CD4-positive, alpha-beta T cell treated with Interleukin-15 for 1 hour (primary cell): ENCODE data around the gene DAAM1.

Source experiments
- DNase-seq: peaks from one replicate; pipeline ENCODE4 v3.0.0-alpha.2; 2020

The DAAM1 gene

GRCh38 chr14:59377991-59378601 lies 189.6 kb downstream of the DAAM1 start:
- no peak for DNase-seq

DNA sequence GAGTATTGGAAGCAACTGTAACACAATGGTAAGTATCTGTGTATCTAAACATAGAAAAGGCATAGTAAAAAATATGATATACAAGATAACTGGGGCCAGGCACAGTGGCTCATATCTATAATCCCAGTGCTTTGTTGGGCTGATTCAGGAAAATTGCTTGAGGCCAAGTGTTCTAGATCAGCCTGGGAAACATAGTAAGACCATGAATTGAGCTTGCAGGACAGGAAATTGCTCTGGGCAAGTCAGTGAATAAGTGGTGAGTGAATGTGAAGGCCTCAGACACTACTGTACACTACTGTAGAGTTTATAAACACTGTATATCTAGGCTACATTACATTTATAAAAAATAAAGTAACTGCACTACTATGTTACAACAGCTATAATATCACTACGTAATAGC lies 201.5 kb downstream of the DAAM1 start:
- no peak for DNase-seq

DNA sequence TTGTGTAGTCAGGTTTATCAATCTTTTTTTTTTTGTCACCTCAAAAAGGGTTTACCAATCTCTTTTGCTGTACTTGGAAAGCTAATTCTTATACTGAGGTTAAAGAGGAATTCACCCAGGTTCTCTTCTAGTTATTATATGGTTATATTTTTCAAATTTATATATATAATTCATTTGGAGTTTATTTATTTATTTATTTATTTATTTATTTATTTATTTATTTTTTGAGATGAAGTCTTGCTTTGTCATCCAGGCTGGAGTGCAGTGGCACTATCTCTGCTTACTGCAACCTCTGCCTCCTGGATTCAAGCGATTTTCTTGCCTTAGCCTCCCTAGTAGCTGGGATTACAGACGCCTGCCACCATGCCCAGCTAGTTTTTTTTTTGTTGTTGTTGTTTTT lies 202.9 kb downstream of the DAAM1 start:
- no peak for DNase-seq

DNA sequence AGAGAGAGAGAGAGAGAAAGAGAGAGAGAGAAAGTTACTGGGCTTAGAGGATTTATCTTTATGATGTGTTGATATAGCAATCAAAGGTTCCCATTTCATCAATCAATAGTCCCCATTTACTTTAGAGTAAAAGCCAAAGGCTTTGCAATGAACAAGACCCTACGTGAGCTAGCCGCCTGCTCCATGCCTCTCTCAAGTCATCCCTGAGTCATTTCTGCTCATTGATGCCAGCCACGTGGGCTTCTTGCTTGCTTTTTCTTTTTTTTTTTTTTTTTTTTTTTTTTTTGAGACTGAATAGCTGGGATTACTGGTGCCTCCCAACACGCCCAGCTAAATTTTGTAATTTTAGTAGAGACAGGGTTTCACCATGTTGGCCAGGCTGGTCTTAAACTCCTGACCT lies 205.8 kb downstream of the DAAM1 start:
- no peak for DNase-seq

GRCh38 chr14:59395672-59396071 lies 207.2 kb downstream of the DAAM1 start:
- DNase-seq, result no peak

GRCh38 chr14:59398841-59399240 lies 210.4 kb downstream of the DAAM1 start:
- peak; percentile 22 for DNase-seq

- no peak for DNase-seq
These were observed 218.2 kb downstream of the DAAM1 start for GRCh38 chr14:59406454-59407245.

GRCh38 chr14:59407246-59408010 lies 219.0 kb downstream of the DAAM1 start:
- DNase-seq, result no peak

GRCh38 chr14:59415836-59416602 lies 227.6 kb downstream of the DAAM1 start:
- DNase-seq, result no peak

GRCh38 chr14:59417311-59417710 lies 228.8 kb downstream of the DAAM1 start:
- DNase-seq, result no peak

- DNase-seq, result no peak
These were observed 230.8 kb downstream of the DAAM1 start for GRCh38 chr14:59419303-59419702.
